NCI-H1930 (cell line): ENCODE data around the gene NANOS2.

Source experiments
- DNase-seq, 2 experiments: peaks; one replicate each; lab custom pipeline; 2025; lab: John Stamatoyannopoulos, UW

NANOS2 gene

GRCh38 chr19:45913874-45914830, at the start of gene NANOS2:
Gene NANOS2, minus strand, starts transcription at chr19:45914778. Its CDS starts 85 bp downstream, at chr19:45914693.
- peak in 1 of 2 experiments; percentile 26 for DNase-seq

DNA sequence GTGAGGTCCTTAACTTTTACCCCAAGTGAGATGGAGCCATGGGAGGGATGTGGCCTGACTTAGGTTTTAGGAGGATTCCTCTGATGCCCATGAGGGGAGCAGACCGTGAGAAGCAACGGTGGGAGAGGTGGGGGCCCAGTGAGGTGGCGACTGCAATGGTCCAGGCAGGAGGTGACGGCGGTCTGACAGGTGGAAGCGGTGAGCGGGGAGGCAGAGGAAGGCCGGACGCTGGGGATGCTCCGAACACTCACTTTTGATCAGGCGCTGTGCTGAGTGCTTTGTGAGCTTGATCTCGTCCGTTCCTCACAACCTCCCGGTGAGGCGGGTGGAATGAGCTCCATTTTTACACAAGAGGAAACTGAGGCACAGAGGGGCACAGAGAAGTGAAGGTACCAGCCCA, 47.4 kb upstream of the NANOS2 start:
- DNase-seq, result no peak

- DNase-seq, result no peak
Observed at GRCh38 chr19:45960595-45961235, 46.1 kb upstream of the NANOS2 start.

DNA sequence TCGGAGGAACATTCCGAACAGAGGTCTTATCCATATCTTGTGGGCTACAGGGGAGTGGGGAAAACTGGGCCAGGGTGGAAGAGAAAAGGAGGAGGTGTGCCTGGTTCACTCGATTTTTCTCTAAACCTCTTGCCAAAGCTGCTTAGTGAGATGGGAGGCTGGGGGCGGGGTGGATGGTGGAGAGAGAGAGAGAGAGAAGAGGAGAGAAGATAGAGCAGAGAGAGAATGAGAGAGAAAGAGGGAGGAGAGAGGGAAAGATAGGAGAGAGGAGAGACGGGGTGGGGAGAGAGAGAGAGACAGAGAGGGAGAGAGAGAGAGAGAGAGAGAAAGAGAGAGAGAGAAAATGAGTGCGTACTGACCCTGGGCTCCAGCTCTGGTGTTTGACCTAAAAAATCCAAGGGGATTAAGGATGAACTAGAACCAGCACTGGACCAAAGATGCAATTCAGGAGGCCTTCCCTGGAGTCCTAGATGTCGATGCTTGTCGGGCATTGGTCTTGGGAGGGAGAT, 45.0 kb upstream of the NANOS2 start:
- DNase-seq, result no peak

GRCh38 chr19:45958769-45959516, 44.4 kb upstream of the NANOS2 start:
- DNase-seq, result no peak

- no peak for DNase-seq
Observed at GRCh38 chr19:45958320-45958719, 43.7 kb upstream of the NANOS2 start.

DNA sequence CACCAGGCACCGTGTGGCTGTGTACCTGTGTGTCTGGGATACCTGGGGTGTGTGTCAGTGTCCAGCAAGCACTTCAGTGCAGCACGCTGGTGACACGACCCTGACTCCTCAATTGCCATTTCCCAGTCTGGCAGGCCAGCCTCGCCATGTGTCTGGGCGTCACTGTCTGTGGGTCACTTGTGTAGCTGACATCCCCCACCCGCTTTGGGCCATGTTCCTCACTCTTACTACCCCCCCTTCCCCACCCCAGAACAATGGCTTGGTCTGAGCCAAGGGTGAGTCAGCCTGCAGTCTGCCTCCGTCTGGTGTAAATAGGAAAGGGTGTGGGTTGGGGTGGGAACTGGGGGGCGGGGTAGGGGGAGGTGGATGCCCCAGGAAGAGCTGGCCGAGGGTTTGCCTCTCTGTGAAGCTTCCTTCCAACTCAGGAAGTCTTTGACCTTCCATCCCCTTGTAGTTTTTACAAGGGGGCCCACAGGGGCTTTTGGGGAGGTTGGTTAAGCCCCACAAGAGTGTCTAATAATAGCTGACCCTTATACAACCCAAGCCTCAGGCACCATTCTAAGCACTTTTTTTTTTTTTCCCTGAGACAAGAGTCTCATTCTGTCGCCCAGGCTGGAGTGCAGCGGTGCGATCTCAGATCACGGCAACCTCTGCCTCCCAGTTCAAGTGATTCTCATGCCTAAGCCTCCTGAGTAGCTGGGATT, 41.5 kb upstream of the NANOS2 start:
- DNase-seq, result no peak

GRCh38 chr19:45954156-45954555, 39.6 kb upstream of the NANOS2 start:
- no peak for DNase-seq

GRCh38 chr19:45953676-45954075, 39.1 kb upstream of the NANOS2 start:
- no peak for DNase-seq

DNA sequence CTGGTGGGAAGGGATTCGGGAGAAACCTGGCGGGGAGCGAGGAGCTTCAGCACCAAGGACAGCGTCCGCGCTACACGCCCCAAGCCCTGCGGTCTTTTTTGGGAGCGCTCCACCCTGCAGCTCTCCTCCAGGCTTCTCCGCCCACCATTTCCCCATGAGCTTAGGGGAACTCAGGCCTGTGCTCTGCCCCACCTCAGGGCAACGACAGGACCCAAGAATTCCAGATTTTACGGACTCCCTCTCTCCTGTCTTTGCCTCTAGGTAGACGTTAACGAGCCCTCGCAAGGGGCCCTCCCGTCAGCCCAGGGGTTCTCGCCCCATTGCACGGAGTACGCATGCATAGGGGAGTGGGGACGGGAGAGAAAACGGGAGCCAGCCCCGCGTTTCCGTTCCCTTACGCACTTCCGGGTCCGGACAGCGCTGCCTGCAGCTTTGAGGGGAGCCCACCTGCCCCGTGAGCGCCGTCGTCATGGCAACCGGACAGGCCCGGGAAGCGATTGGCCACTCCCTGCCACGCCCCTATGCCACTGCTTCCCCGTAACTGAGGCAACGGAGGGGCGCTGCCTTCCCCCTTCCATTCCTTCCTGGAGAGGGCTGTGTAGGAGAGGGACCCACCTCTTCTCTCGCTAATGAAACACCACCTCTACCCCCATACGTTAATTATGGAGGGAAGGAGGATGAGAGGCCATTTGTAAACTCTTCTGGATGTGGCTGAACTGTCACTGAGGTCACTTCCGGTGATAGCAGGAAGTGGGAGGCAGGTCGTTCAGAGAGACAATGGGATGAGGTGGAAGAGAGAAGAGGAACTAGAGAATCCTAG, 38.3 kb upstream of the NANOS2 start:
- peak; percentile 87 to 93 for DNase-seq

DNA sequence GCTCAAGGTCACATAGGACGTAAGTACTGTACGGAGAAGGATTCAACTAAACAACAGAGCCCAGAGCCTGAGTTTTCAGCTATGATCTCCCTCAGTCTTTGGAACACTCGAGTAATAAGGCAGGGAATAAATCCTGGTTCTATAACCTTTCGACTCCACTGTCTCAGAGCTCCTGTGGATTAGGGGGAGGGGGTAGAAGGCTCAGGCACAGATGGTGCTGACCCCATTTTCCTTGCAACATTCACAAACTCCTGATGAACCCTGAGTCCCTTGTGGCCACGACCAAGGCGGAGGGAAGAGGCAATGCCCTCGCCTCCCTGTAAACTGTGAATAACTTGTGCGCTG, 37.7 kb upstream of the NANOS2 start:
- no peak for DNase-seq

GRCh38 chr19:45947926-45948325, 33.3 kb upstream of the NANOS2 start:
- DNase-seq, result no peak

GRCh38 chr19:45940515-45940805, 25.9 kb upstream of the NANOS2 start:
- DNase-seq, result no peak

DNA sequence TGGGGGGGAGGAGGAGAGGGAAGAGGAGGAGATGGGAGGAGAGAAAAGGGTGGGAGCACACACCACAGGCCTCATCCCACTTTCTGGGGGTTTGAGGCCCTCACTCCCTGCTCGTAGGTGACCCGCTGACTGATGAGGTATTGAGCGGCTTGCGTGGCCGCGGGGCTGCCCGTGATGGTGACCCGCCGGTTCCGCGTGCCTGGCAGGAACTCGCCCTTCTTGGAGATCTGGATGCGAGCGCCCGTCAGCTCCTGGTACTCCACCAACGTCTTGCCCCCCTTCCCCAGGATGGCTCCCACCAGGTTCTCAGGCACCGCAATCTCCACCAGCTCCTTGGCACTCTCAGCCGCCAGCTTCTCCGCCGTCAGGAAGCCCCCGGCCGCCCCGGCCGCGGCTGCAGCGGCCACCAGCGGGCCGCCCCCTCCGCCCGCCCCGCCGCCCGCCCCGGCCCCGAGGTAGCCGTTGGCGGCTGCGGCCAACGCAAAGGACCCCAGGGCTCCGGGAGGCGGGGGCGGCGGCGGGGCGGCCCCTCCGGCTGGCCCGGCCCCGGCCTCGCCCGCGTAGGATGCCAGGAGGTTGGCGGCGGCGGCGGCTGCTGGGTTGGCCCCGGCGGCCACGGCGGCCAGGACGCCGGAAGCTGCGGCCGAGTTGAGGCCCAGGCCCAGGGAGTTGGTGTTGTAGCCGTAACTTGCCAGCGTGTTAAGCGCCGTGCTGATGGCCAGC, 25.4 kb upstream of the NANOS2 start:
- DNase-seq, result no peak

GRCh38 chr19:45938733-45939319, 24.2 kb upstream of the NANOS2 start:
- no peak for DNase-seq

GRCh38 chr19:45935267-45935666, 20.7 kb upstream of the NANOS2 start:
- DNase-seq, result no peak

DNA sequence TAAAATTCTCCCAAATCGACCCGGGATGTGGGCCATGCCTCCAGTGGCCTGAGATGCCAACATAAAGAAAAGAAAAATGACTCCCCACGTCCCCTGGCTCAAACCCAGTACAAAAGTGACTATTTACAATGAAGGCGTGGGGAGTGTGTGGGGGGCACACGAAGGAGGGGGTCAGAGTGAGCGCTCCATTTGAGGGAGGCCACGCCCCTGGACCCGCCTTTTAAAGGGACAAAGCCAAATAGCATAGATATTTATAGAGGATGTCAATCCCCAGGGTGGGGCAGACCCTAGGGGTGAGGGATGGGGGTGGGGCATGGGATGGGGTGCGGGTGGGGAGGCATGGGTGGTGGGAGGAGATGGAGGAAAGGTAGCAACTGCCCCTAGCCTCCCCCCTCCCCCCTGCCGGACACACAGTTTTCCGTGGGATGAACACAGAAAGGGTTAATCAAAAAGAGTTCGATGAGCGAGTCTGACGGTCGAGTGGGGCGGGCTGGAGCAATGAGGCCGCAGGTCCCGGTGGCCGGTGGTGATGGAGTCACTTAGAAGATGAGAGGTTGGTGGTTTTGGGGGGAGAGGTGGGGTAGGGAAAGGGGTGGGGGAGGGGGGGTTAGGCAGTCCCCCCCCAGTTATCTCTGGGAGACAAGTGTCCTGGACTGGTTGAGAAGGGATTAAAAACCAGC, 20.1 kb upstream of the NANOS2 start:
- DNase-seq, result no peak

- no peak for DNase-seq
Observed at GRCh38 chr19:45933759-45934158, 19.2 kb upstream of the NANOS2 start.

DNA sequence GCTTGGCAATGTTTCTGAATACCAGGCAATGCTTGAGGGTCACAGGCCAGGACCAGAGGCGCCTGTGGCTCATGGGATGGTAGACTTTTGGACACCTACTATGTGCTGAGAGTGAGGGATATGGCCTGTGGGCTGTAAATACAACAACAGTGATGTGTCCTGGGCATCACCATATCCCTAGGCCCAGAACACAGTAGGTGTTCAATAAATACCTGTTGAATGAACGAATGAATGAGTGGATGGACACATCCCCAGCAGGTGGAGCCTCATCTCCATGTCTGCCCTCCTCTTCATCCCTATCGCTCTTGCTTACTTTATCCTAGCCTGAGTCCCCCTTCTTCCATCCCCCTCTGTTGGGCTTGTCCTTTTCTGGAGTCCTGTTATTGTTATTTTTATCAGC, 16.5 kb upstream of the NANOS2 start:
- no peak for DNase-seq

DNA sequence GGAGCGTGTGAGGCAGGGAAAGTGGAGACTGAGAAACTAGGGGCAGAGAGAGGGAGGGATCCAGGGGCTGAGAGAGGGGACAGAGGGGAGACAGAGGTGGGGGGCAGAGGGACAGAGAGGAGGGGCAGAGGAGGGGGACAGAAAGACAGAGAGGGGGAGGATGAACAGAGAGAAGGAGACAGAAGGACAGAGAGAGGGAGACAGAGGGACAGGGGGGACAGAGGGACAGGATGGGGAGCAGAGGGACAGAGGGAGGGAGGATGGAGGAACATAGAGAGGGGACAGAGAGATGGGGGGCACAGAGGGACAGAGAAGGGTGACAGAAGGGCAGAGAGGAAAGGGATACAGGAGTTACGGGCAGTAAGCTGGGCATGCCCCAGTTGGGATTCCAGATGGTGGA, 14.7 kb upstream of the NANOS2 start:
- no peak for DNase-seq
